Measurements from ENCODE around the gene KARS1. TPM values are rescaled to one million over a fixed set of nuclear protein-coding genes. Genes with fewer than 3 reads are reported as not detected.
A peak's percentile ranks its signal among the peaks of the same experiment; 100 is the strongest.

Gene KARS1
- 184 TPM for polyA plus RNA-seq

DNA sequence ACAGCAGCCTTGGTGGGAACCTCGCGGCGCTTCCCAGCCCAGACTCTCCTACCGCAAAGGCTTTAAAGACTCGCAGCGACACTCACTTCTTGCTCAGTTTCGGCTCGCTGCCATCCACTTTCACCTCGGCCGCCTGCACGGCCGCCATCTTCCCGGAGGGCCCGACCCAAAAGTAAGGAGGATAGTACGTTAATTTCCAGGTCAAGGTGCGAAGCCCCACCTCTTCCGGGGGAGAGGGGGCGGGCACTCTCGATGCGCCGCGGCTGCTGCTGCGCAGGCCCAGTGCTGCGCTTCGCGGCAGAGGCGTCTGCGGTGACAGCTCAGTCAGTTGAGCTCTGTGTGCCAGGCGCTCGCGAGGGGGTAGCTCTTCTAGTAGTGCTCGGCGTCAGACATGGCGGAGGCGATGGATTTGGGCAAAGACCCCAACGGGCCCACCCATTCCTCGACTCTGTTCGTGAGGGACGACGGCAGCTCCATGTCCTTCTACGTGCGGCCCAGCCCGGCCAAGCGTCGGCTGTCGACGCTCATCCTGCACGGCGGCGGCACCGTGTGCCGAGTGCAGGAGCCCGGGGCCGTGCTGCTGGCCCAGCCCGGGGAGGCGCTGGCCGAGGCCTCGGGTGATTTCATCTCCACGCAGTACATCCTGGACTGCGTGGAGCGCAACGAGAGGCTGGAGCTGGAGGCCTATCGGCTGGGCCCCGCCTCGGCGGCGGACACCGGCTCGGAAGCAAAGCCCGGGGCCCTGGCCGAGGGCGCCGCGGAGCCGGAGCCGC lies at the start of gene KARS1, which contains the start of gene TERF2IP:
Gene KARS1, minus strand, starts transcription at position 174 of the 773 bp plus-strand sequence. Its CDS starts 26 bp downstream, at position 148.
Gene TERF2IP, plus strand, starts transcription at position 282 of the 773 bp plus-strand sequence. Its CDS starts 110 bp downstream, at position 392.
- Mint-ChIP-seq H3K36me3 (peaks cover 4% of the 10 kb centered on the region), H3K9me3 (no peaks in the 10 kb centered on the region), H3K27me3 (no peaks in the 10 kb centered on the region), H3K27ac (peak within 1 kb of the TSS; percentile 97 to 100 (median 99)), H3K4me1 (peaks cover 40 to 49% (median 46%) of the 10 kb centered on the region in 3 donors), H3K4me3 (peak within 1 kb of the TSS; percentile 99 to 100 (median 100))

DNA sequence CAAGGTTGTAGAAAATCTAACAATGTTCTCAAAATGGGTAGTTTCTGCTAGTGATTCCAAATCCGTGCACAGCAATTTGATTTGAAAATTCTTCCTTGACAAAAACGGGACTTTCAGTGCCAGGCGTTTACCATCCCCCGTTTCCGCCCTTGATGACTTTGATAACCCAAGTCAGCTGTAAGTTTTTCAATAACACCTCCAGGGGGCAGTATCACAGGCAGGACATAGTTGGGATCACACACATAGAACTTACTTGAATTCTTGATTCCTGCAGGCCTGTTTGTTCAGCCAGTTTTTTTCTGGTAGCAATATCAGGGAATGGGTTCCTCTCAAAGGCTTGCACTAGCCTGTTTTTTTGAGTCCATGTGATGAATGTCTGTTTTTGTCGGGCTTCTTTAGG lies 48.2 kb upstream of the KARS1 start:
- H3K9me3 Mint-ChIP-seq = no peaks in the 10 kb centered on the region
- no peak overlapping the region for H3K27ac Mint-ChIP-seq
- H3K4me1 Mint-ChIP-seq = peaks cover 0 to 2% (median 0%) of the 10 kb centered on the region in 3 donors
- no peaks in the 10 kb centered on the region for H3K27me3 Mint-ChIP-seq
- H3K4me3 Mint-ChIP-seq = no peak overlapping the region
- H3K36me3 Mint-ChIP-seq = peaks cover 3% of the 10 kb centered on the region

GRCh38 chr16:75687361-75687760 lies 39.9 kb upstream of the KARS1 start:
- Mint-ChIP-seq H3K9me3 (peaks cover 0 to 4% (median 2%) of the 10 kb centered on the region in 3 donors), H3K4me1 (peaks cover 0 to 5% (median 0%) of the 10 kb centered on the region in 3 donors), H3K4me3 (no peak overlapping the region), H3K27ac (no peak overlapping the region), H3K27me3 (no peaks in the 10 kb centered on the region), H3K36me3 (peaks cover 6% of the 10 kb centered on the region)

DNA sequence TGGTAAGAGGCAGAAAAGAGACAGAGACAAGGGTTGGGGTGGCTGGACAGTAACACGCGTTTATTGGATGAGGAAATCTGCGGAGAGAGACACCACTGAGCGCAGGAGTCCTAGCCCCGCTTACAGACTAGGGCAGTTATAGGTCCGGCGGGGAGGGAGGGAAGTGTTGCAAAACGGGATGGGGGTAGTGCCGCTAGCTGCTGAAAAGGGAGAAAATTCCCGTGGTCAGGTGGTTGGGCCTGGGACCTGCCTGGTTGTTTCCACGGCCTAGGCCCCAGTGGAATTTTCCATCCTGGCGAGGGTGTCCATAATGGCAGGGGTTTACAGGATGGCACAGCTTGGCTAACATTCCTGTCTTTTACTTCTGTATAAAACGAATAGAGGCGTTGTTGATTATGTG lies 34.8 kb upstream of the KARS1 start:
- H3K27ac Mint-ChIP-seq = no peak overlapping the region
- H3K27me3 Mint-ChIP-seq = no peaks in the 10 kb centered on the region
- no peak overlapping the region for H3K4me3 Mint-ChIP-seq
- peaks cover 1% of the 10 kb centered on the region for H3K36me3 Mint-ChIP-seq
- H3K9me3 Mint-ChIP-seq = peaks cover 0 to 2% (median 0%) of the 10 kb centered on the region in 3 donors
- H3K4me1 Mint-ChIP-seq = no peaks in the 10 kb centered on the region

DNA sequence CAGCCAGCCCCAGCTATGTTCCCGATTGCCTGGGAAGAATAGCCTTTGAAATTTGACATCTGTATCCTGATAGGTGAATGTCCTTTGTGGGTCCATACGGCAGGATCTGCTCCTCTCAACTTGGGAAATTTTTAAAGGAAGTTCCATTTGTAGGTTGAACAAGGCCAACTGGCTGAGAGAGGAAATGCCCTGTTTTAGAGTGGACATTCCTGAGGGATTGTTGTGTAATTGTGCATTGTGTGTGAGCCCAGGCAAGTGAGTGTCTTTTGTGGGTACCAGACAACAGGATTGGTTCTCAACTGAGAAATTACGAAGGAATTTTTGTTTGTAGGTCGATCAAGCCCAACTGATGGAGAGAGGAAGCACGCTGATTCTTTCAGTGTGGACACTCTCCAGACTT lies 31.9 kb upstream of the KARS1 start:
- Mint-ChIP-seq H3K27ac (no peak overlapping the region), H3K36me3 (peaks cover 1% of the 10 kb centered on the region), H3K4me1 (peaks cover 0 to 1% (median 0%) of the 10 kb centered on the region in 3 donors), H3K9me3 (peaks cover 0 to 1% (median 0%) of the 10 kb centered on the region in 3 donors), H3K27me3 (no peaks in the 10 kb centered on the region), H3K4me3 (no peak overlapping the region)

GRCh38 chr16:75676909-75677308 lies 29.4 kb upstream of the KARS1 start, which contains the start of gene CPHXL2:
Gene CPHXL2, minus strand, starts transcription at chr16:75677009. Its CDS starts 10 bp downstream, at chr16:75676999.
- Mint-ChIP-seq H3K4me1 (peaks cover 0 to 1% (median 0%) of the 10 kb centered on the region in 3 donors), H3K4me3 (no peak within 1 kb of the TSS), H3K27ac (no peak within 1 kb of the TSS), H3K9me3 (no peaks in the 10 kb centered on the region), H3K27me3 (no peaks in the 10 kb centered on the region), H3K36me3 (peaks cover 1% of the 10 kb centered on the region)

GRCh38 chr16:75667503-75667902 lies 20.0 kb upstream of the KARS1 start:
- no peaks in the 10 kb centered on the region for H3K27me3 Mint-ChIP-seq

GRCh38 chr16:75660726-75661302 lies 13.3 kb upstream of the KARS1 start:
- H3K27me3 Mint-ChIP-seq = no peaks in the 10 kb centered on the region
- peaks cover 2 to 7% (median 2%) of the 10 kb centered on the region in 3 donors for H3K4me1 Mint-ChIP-seq
- peak overlapping the region in 1 of 3 donors; percentile 62 for H3K27ac Mint-ChIP-seq
- no peaks in the 10 kb centered on the region for H3K9me3 Mint-ChIP-seq
- no peak overlapping the region for H3K4me3 Mint-ChIP-seq
- peaks cover under 1% of the 10 kb centered on the region for H3K36me3 Mint-ChIP-seq

More at GRCh38 chr16:75667503-75667902, 20.0 kb upstream of the KARS1 start:
- H3K9me3 Mint-ChIP-seq = no peaks in the 10 kb centered on the region
- peaks cover 2% of the 10 kb centered on the region for H3K36me3 Mint-ChIP-seq
- H3K27ac Mint-ChIP-seq = peak overlapping the region in 1 of 3 donors; percentile 46
- H3K4me3 Mint-ChIP-seq = no peak overlapping the region
- H3K4me1 Mint-ChIP-seq = peaks cover 0 to 2% (median 0%) of the 10 kb centered on the region in 3 donors

DNA sequence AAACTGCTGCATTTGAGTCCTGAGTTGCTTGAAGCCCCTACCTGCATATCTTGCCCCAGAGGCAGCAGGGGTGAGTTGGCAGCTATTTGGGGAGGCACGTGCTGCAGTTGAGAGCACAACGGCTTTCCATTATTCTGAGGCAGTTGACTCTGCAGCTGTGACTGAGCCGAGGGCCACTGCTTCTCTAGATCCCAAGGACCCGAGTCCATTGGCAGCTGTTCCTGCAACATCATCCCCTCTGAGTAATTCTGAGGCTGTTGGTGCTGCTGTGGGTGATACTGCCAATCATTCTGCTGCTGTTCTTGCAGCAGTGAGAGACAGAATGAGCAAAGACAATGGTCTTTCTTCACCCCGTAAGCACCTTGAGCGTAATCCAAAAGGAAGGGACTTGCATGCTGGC lies 12.9 kb upstream of the KARS1 start:
- peaks cover 2% of the 10 kb centered on the region for H3K36me3 Mint-ChIP-seq
- H3K27ac Mint-ChIP-seq = peak overlapping the region in 2 of 3 donors; percentile 19 to 31
- H3K9me3 Mint-ChIP-seq = no peaks in the 10 kb centered on the region
- no peak overlapping the region for H3K4me3 Mint-ChIP-seq
- H3K27me3 Mint-ChIP-seq = no peaks in the 10 kb centered on the region
- peaks cover 2 to 7% (median 3%) of the 10 kb centered on the region in 3 donors for H3K4me1 Mint-ChIP-seq

- Mint-ChIP-seq H3K9me3 (no peaks in the 10 kb centered on the region), H3K4me1 (peaks cover 12 to 16% (median 15%) of the 10 kb centered on the region in 3 donors), H3K27ac (no peak overlapping the region), H3K27me3 (no peaks in the 10 kb centered on the region), H3K4me3 (no peak overlapping the region), H3K36me3 (peaks cover 2% of the 10 kb centered on the region)
Observed at GRCh38 chr16:75658175-75658574, 10.7 kb upstream of the KARS1 start.

- H3K36me3 Mint-ChIP-seq = peaks cover 2% of the 10 kb centered on the region
- peaks cover 36 to 46% (median 43%) of the 10 kb centered on the region in 3 donors for H3K4me1 Mint-ChIP-seq
- H3K9me3 Mint-ChIP-seq = no peaks in the 10 kb centered on the region
- H3K27me3 Mint-ChIP-seq = no peaks in the 10 kb centered on the region
- peak overlapping the region in 2 of 3 donors; percentile 78 to 86 for H3K27ac Mint-ChIP-seq
- peak overlapping the region in 1 of 4 donors; percentile 77 for H3K4me3 Mint-ChIP-seq
Observed at GRCh38 chr16:75653922-75654321, 6.5 kb upstream of the KARS1 start.

GRCh38 chr16:75648265-75649076 lies 1.0 kb upstream of the KARS1 start:
- no peaks in the 10 kb centered on the region for H3K27me3 Mint-ChIP-seq
- H3K36me3 Mint-ChIP-seq = peaks cover 4% of the 10 kb centered on the region
- H3K9me3 Mint-ChIP-seq = no peaks in the 10 kb centered on the region
- H3K4me1 Mint-ChIP-seq = peaks cover 47 to 53% (median 50%) of the 10 kb centered on the region in 3 donors
- peak overlapping the region; percentile 97 to 100 (median 99) for H3K27ac Mint-ChIP-seq
- peak overlapping the region; percentile 99 to 100 (median 99) for H3K4me3 Mint-ChIP-seq

DNA sequence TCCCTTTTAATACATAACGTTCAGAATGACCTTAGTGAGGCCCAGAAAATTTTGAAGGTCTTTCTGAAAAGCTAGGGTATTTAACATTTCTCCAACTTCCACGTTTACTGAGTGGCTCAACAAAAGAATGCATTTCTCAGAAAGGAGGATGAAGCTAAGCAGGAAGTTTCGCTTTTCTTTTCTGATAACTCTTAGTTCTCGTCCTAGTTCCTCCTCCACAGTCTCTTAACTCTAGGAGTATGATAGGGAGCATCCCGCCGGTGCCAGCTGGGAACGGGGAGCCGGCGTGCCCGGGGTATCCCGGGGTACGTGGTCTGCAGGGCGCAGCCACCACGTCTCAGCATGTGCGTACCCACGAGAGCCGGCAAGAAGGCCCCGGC lies 363 bp downstream of the KARS1 start:
- Mint-ChIP-seq H3K27me3 (no peaks in the 10 kb centered on the region), H3K36me3 (peaks cover 4% of the 10 kb centered on the region), H3K9me3 (no peaks in the 10 kb centered on the region), H3K27ac (peak overlapping the region; percentile 97 to 98 (median 97)), H3K4me1 (peaks cover 39 to 45% (median 42%) of the 10 kb centered on the region in 3 donors), H3K4me3 (peak overlapping the region; percentile 99 to 100 (median 100))

GRCh38 chr16:75644240-75645012 lies 3.0 kb downstream of the KARS1 start:
- Mint-ChIP-seq H3K4me3 (peak overlapping the region in 3 of 4 donors; percentile 71 to 94 (median 83)), H3K9me3 (no peaks in the 10 kb centered on the region), H3K27me3 (no peaks in the 10 kb centered on the region), H3K27ac (peak overlapping the region; percentile 28 to 91 (median 51)), H3K4me1 (peaks cover 22 to 28% (median 26%) of the 10 kb centered on the region in 3 donors), H3K36me3 (peaks cover 4% of the 10 kb centered on the region)

All from IgD-negative memory B cell (primary cell).